NT2/D1 (cell line): Measurements from ENCODE around the gene PGLYRP2.

Experiments
- DNase-seq: peaks from one replicate; pipeline ENCODE4 v3.0.0-alpha.2; 2011; ENCODE audit warnings: low read depth, low spot score
- H3K27me3 ChIP-seq: 2 replicates; pipeline ENCODE4 v1.6.0; 2011; ENCODE audit warnings: mild to moderate bottlenecking; ENCODE audit not compliant: insufficient read length, insufficient read depth
- H3K36me3 ChIP-seq: 2 replicates; pipeline ENCODE4 v1.6.1; 2011; ENCODE audit warnings: mild to moderate bottlenecking, low read length, mixed read lengths; ENCODE audit not compliant: insufficient read depth, insufficient read length
- H3K4me1 ChIP-seq: 2 replicates; pipeline ENCODE4 v1.5.1; 2011; ENCODE audit not compliant: insufficient read depth, insufficient read length
- H3K4me3 ChIP-seq: 2 replicates; pipeline ENCODE4 v1.5.1; 2011; ENCODE audit warnings: low read depth; ENCODE audit not compliant: insufficient read length
- H3K9ac ChIP-seq: 2 replicates; pipeline ENCODE4 v1.6.0; 2011; ENCODE audit warnings: low read depth; ENCODE audit not compliant: insufficient read length
- H3K9me3 ChIP-seq: 2 replicates; pipeline ENCODE4 v1.5.1; 2011; ENCODE audit warnings: mild to moderate bottlenecking, low read length; ENCODE audit not compliant: insufficient read depth
- SUZ12 ChIP-seq: IDR thresholded peaks from 2 replicates; pipeline ENCODE4 v1.6.1; 2011; ENCODE audit not compliant: insufficient read length, insufficient read depth; ENCODE audit errors: extremely low read depth
- YY1 ChIP-seq: IDR thresholded peaks from 2 replicates; pipeline ENCODE4 v1.6.1; 2011; ENCODE audit not compliant: insufficient read length, insufficient read depth
- ZNF274 ChIP-seq: IDR thresholded peaks from 2 replicates; pipeline ENCODE4 v1.6.1; 2011; ENCODE audit warnings: mild to moderate bottlenecking, low read depth, low read length

Gene PGLYRP2

GRCh38 chr19:15467734-15468214, 11.5 kb downstream of the PGLYRP2 start:
- Histone ChIP-seq H3K36me3 (no peaks in the 10 kb centered on the region), H3K4me1 (peaks cover 3% of the 10 kb centered on the region), H3K9ac (no peak overlapping the region), H3K4me3 (no peak overlapping the region), H3K9me3 (no peaks in the 10 kb centered on the region), H3K27me3 (peaks cover 49% of the 10 kb centered on the region)
- TF ChIP-seq SUZ12 (no peak), ZNF274 (no peak), YY1 (no peak)
- no peak for DNase-seq

GRCh38 chr19:15466851-15467733, 12.2 kb downstream of the PGLYRP2 start:
- no peak overlapping the region for H3K4me3 ChIP-seq
- peaks cover 42% of the 10 kb centered on the region for H3K27me3 ChIP-seq
- no peak overlapping the region for H3K9ac ChIP-seq
- TF ChIP-seq SUZ12 (no peak), YY1 (no peak), ZNF274 (no peak)
- H3K4me1 ChIP-seq, result peaks cover 3% of the 10 kb centered on the region
- H3K36me3 ChIP-seq, result no peaks in the 10 kb centered on the region
- no peaks in the 10 kb centered on the region for H3K9me3 ChIP-seq
- no peak for DNase-seq

- TF ChIP-seq YY1 (no peak), ZNF274 (no peak)
- DNase-seq, result no peak
Measured at GRCh38 chr19:15464394-15465385, 14.6 kb downstream of the PGLYRP2 start, which contains the start of gene RASAL3. Gene RASAL3 (minus strand): TSS chr19:15464544. CDS start chr19:15464358, 186 bp downstream.

GRCh38 chr19:15463861-15464371, 15.4 kb downstream of the PGLYRP2 start:
- no peak for TF ChIP-seq YY1
- TF ChIP-seq ZNF274, result no peak
- no peak for TF ChIP-seq SUZ12
- Histone ChIP-seq H3K36me3 (no peaks in the 10 kb centered on the region), H3K9me3 (no peaks in the 10 kb centered on the region), H3K4me3 (no peak overlapping the region), H3K9ac (no peak overlapping the region), H3K4me1 (peaks cover 6% of the 10 kb centered on the region), H3K27me3 (peaks cover 47% of the 10 kb centered on the region)
- no peak for DNase-seq

More at GRCh38 chr19:15464394-15465385, 14.6 kb downstream of the PGLYRP2 start, which contains the start of gene RASAL3:
- H3K9ac ChIP-seq, result no peak within 1 kb of the TSS
- no peaks in the 10 kb centered on the region for H3K36me3 ChIP-seq
- no peak within 1 kb of the TSS for H3K4me3 ChIP-seq
- H3K27me3 ChIP-seq, result peaks cover 48% of the 10 kb centered on the region
- H3K4me1 ChIP-seq, result peaks cover 9% of the 10 kb centered on the region
- no peaks in the 10 kb centered on the region for H3K9me3 ChIP-seq

GRCh38 chr19:15461694-15462093, 17.6 kb downstream of the PGLYRP2 start:
- H3K9me3 ChIP-seq, result no peaks in the 10 kb centered on the region
- no peak for DNase-seq
- TF ChIP-seq SUZ12 (no peak), YY1 (no peak)
- H3K27me3 ChIP-seq, result peaks cover 45% of the 10 kb centered on the region
- H3K36me3 ChIP-seq, result no peaks in the 10 kb centered on the region
- H3K9ac ChIP-seq, result no peak overlapping the region
- no peak overlapping the region for H3K4me3 ChIP-seq
- peaks cover 14% of the 10 kb centered on the region for H3K4me1 ChIP-seq

- no peak for DNase-seq
- peak overlapping the region; percentile 49 for H3K4me3 ChIP-seq
- H3K27me3 ChIP-seq, result peaks cover 79% of the 10 kb centered on the region
- peaks cover 25% of the 10 kb centered on the region for H3K4me1 ChIP-seq
- no peaks in the 10 kb centered on the region for H3K9me3 ChIP-seq
- no peaks in the 10 kb centered on the region for H3K36me3 ChIP-seq
- peak overlapping the region; percentile 65 for H3K9ac ChIP-seq
- no peak for TF ChIP-seq SUZ12
- TF ChIP-seq YY1, result no peak
- no peak for TF ChIP-seq ZNF274
Measured at GRCh38 chr19:15457701-15458484, 21.4 kb downstream of the PGLYRP2 start.
